ENCODE results near the gene PCGF1. TPM values are rescaled to one million over a fixed set of nuclear protein-coding genes. Genes with fewer than 3 reads are reported as not detected.
A peak's percentile ranks its signal among the peaks of the same experiment; 100 is the strongest.

PCGF1 gene
- total and polyA plus RNA-seq, 2 experiments from 2014 or later: 10.9 to 14.2 TPM

GRCh38 chr2:74512744-74513604 is 5.5 kb upstream of the PCGF1 start:
- Histone ChIP-seq H3K36me3 (no peaks in the 10 kb centered on the region), H3K27me3 (peaks cover 89% of the 10 kb centered on the region), H3K4me1 (ENCODE audit: low read depth) (no peaks in the 10 kb centered on the region), H3K27ac (no peak overlapping the region), H3K4me3 (no peak overlapping the region), H3K9me3 (ENCODE audit: low read depth) (no peaks in the 10 kb centered on the region)
- DNase-seq (ENCODE audit: low read depth in 1 of 2, low spot score in 1 of 2): no peak
- TF ChIP-seq CTCF (IDR thresholded peaks at IDR 0.05; ENCODE audit: low read depth, low read length): no peak

GRCh38 chr2:74511104-74511989 is 3.9 kb upstream of the PCGF1 start:
- Histone ChIP-seq H3K27me3 (peaks cover 72% of the 10 kb centered on the region), H3K9me3 (ENCODE audit: low read depth) (no peaks in the 10 kb centered on the region), H3K36me3 (no peaks in the 10 kb centered on the region), H3K27ac (no peak overlapping the region), H3K4me1 (ENCODE audit: low read depth) (no peaks in the 10 kb centered on the region), H3K4me3 (no peak overlapping the region)
- TF ChIP-seq CTCF (IDR thresholded peaks at IDR 0.05; ENCODE audit: low read depth, low read length): no peak
- no peak for DNase-seq (ENCODE audit: low read depth in 1 of 2, low spot score in 1 of 2)

- no peak overlapping the region for H3K27ac ChIP-seq
- H3K4me1 ChIP-seq (ENCODE audit: low read depth): no peaks in the 10 kb centered on the region
- no peak for TF ChIP-seq CTCF (IDR thresholded peaks at IDR 0.05; ENCODE audit: low read depth, low read length)
- no peaks in the 10 kb centered on the region for H3K9me3 ChIP-seq (ENCODE audit: low read depth)
- H3K27me3 ChIP-seq: peaks cover 67% of the 10 kb centered on the region
- no peak overlapping the region for H3K4me3 ChIP-seq
- no peak for DNase-seq (ENCODE audit: low read depth in 1 of 2, low spot score in 1 of 2)
- peaks cover 2% of the 10 kb centered on the region for H3K36me3 ChIP-seq
Measured at GRCh38 chr2:74510272-74510671, 2.8 kb upstream of the PCGF1 start.

- H3K4me1 ChIP-seq (ENCODE audit: low read depth): no peaks in the 10 kb centered on the region
- peak in 1 of 2 donors; percentile 58 for DNase-seq (ENCODE audit: low read depth in 1 of 2, low spot score in 1 of 2)
- peaks cover 67% of the 10 kb centered on the region for H3K27me3 ChIP-seq
- H3K4me3 ChIP-seq: peak overlapping the region; percentile 74
- H3K9me3 ChIP-seq (ENCODE audit: low read depth): no peaks in the 10 kb centered on the region
- TF ChIP-seq CTCF (IDR thresholded peaks at IDR 0.05; ENCODE audit: low read depth, low read length): no peak
- H3K36me3 ChIP-seq: peaks cover 4% of the 10 kb centered on the region
- H3K27ac ChIP-seq: peak overlapping the region; percentile 95
Measured at GRCh38 chr2:74507926-74508520, 528 bp upstream of the PCGF1 start.

- Histone ChIP-seq H3K4me3 (no peak overlapping the region), H3K36me3 (peaks cover 4% of the 10 kb centered on the region), H3K27me3 (peaks cover 67% of the 10 kb centered on the region), H3K4me1 (ENCODE audit: low read depth) (no peaks in the 10 kb centered on the region), H3K9me3 (ENCODE audit: low read depth) (no peaks in the 10 kb centered on the region), H3K27ac (no peak overlapping the region)
- TF ChIP-seq CTCF (IDR thresholded peaks at IDR 0.05; ENCODE audit: low read depth, low read length): no peak
- no peak for DNase-seq (ENCODE audit: low read depth in 1 of 2, low spot score in 1 of 2)
Measured at GRCh38 chr2:74505448-74506246, 1.8 kb downstream of the PCGF1 start.
